DND-41 (cell line): ENCODE results near the gene TMEM114.

ENCODE experiments used
- ATAC-seq: fragments of 200-7000 bp; cut with Tn5 transposase; 3 replicates; pipeline ENCODE4 v1.9.1; 2021; ENCODE audit warnings: low read depth; ENCODE audit not compliant: insufficient read depth
- DNase-seq: peaks from one replicate; pipeline ENCODE4 v3.0.0-alpha.2; 2020
- H2AFZ ChIP-seq: 2 replicates; pipeline ENCODE4 v1.6.0; 2012; ENCODE audit warnings: low read depth, low read length
- H3K27ac ChIP-seq: 2 replicates; pipeline ENCODE4 v1.5.1; 2012; ENCODE audit warnings: low read length, inconsistent platforms
- H3K27me3 ChIP-seq: fragments of 200-600 bp; sonication (generic); 2 replicates; pipeline ENCODE4 v1.6.0; 2012; ENCODE audit warnings: low read length, mild to moderate bottlenecking, inconsistent platforms; ENCODE audit not compliant: insufficient read depth, poor library complexity
- H3K36me3 ChIP-seq: 2 replicates; pipeline ENCODE4 v1.5.1; 2012; ENCODE audit warnings: low read length, inconsistent platforms; ENCODE audit not compliant: insufficient read depth
- H3K4me1 ChIP-seq: 2 replicates; pipeline ENCODE4 v1.5.1; 2012; ENCODE audit warnings: mild to moderate bottlenecking, low read length; ENCODE audit not compliant: insufficient read depth
- H3K4me2 ChIP-seq: 2 replicates; pipeline ENCODE4 v1.6.0; 2012; ENCODE audit warnings: mild to moderate bottlenecking, moderate library complexity, low read length, inconsistent platforms; ENCODE audit not compliant: insufficient read depth
- H3K4me3 ChIP-seq, 2 experiments: fragments of 200-600 bp in 1 of 2; shearing (Covaris generic) in 1 of 2; 2 replicates each; pipeline ENCODE4 v1.5.1; 2012 to 2016; ENCODE audit warnings: inconsistent platforms in 2 of 2, low read length in 2 of 2, mild to moderate bottlenecking in 2 of 2, low read depth in 1 of 2, moderate library complexity in 1 of 2
- H3K79me2 ChIP-seq: 2 replicates; pipeline ENCODE4 v1.6.0; 2012; ENCODE audit warnings: low read length, inconsistent platforms; ENCODE audit not compliant: insufficient read depth
- H3K9ac ChIP-seq: 2 replicates; pipeline ENCODE4 v1.6.0; 2012; ENCODE audit warnings: low read depth, mild to moderate bottlenecking, inconsistent platforms, low read length, moderate library complexity
- H3K9me3 ChIP-seq: 2 replicates; pipeline ENCODE4 v1.5.1; 2012; ENCODE audit warnings: low read length, moderate library complexity, mild to moderate bottlenecking, inconsistent platforms; ENCODE audit not compliant: insufficient read depth, severe bottlenecking
- H4K20me1 ChIP-seq: 2 replicates; pipeline ENCODE4 v1.6.0; 2012; ENCODE audit warnings: low read length; ENCODE audit not compliant: insufficient read depth
- EZH2 ChIP-seq: IDR thresholded peaks from 3 replicates; pipeline ENCODE4 v1.6.1; 2012; ENCODE audit warnings: borderline replicate concordance, low read depth, mild to moderate bottlenecking, moderate library complexity, low read length, inconsistent platforms; ENCODE audit not compliant: severe bottlenecking
- TF ChIP-seq, protein P1 (sequence below): IDR thresholded peaks from 2 replicates; pipeline ENCODE4 v1.5.1; 2012; ENCODE audit warnings: borderline replicate concordance, low read length, moderate library complexity, mild to moderate bottlenecking; ENCODE audit not compliant: poor library complexity, severe bottlenecking; ENCODE audit errors: extremely low read depth

Gene TMEM114

GRCh38 chr16:8549843-8550412 lies 40.4 kb downstream of the TMEM114 start:
- TF ChIP-seq, protein P1, sequence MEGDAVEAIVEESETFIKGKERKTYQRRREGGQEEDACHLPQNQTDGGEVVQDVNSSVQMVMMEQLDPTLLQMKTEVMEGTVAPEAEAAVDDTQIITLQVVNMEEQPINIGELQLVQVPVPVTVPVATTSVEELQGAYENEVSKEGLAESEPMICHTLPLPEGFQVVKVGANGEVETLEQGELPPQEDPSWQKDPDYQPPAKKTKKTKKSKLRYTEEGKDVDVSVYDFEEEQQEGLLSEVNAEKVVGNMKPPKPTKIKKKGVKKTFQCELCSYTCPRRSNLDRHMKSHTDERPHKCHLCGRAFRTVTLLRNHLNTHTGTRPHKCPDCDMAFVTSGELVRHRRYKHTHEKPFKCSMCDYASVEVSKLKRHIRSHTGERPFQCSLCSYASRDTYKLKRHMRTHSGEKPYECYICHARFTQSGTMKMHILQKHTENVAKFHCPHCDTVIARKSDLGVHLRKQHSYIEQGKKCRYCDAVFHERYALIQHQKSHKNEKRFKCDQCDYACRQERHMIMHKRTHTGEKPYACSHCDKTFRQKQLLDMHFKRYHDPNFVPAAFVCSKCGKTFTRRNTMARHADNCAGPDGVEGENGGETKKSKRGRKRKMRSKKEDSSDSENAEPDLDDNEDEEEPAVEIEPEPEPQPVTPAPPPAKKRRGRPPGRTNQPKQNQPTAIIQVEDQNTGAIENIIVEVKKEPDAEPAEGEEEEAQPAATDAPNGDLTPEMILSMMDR = no peak
- TF ChIP-seq EZH2 = no peak
- H3K27ac ChIP-seq = no peak overlapping the region
- peaks cover 3% of the 10 kb centered on the region; the same call in 1 of the 2 replicates for H4K20me1 ChIP-seq
- H3K4me2 ChIP-seq = no peak overlapping the region
- DNase-seq (no peak), ATAC-seq (no peak)
- H3K9ac ChIP-seq = no peak overlapping the region
- H3K4me1 ChIP-seq = no peaks in the 10 kb centered on the region
- no peak overlapping the region for H3K4me3 ChIP-seq
- H3K9me3 ChIP-seq = no peaks in the 10 kb centered on the region
- H3K36me3 ChIP-seq = no peaks in the 10 kb centered on the region
- no peaks in the 10 kb centered on the region for H3K79me2 ChIP-seq
- no peak overlapping the region for H2AFZ ChIP-seq
- H3K27me3 ChIP-seq = peaks cover 11% of the 10 kb centered on the region

DNA sequence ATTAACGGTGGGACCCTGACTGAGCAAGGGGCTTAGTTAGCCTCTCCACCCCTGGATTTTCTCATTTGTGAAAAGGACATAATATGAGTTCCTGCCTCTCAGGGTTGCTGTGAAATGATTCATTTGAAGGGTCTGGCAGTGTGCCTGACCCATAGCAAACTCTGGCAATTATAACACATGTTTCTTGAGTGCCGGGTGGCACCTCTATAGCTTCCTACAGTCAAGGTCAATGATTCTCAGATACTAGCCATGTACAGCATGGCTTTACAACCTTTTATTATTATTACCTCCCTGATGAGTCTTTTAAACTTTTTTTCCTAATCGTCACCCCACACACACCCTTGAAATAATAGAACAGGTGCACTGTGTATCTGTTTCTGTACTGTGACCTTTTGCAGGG lies 42.1 kb downstream of the TMEM114 start:
- Histone ChIP-seq H2AFZ (no peak overlapping the region), H3K36me3 (no peaks in the 10 kb centered on the region), H3K79me2 (no peaks in the 10 kb centered on the region), H3K9me3 (no peaks in the 10 kb centered on the region), H3K27me3 (peaks cover 24% of the 10 kb centered on the region), H3K4me1 (no peaks in the 10 kb centered on the region), H3K4me2 (no peak overlapping the region), H4K20me1 (peaks cover 3% of the 10 kb centered on the region; the same call in 1 of the 2 replicates), H3K9ac (no peak overlapping the region), H3K4me3 (no peak overlapping the region), H3K27ac (no peak overlapping the region)
- ATAC-seq (no peak), DNase-seq (no peak)
- TF ChIP-seq EZH2 = no peak
- TF ChIP-seq, protein P1 = no peak

DNA sequence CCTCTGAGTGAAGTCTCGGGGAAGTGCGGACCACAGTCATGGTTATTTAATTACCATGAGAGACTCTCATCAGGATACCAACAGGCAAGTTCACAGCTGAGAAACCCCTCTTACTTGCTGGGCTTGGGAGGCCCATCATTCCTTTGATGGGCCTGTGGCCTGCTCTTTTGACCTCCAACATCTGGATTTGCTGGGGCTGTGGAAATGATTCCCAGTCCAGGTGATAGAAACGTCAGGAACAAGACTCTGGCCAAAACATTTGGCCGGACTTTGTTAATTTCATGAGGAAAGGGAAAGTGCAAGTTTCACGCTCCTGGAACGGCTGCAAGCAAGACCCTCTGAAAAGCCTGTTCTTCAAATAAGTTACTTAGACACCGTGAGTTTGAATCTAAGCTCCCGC lies 42.5 kb downstream of the TMEM114 start:
- Histone ChIP-seq H3K9ac (no peak overlapping the region), H3K27ac (no peak overlapping the region), H3K79me2 (no peaks in the 10 kb centered on the region), H3K9me3 (no peaks in the 10 kb centered on the region), H3K4me1 (no peaks in the 10 kb centered on the region), H3K4me2 (no peak overlapping the region), H3K36me3 (no peaks in the 10 kb centered on the region), H3K4me3 (no peak overlapping the region), H3K27me3 (peaks cover 21% of the 10 kb centered on the region), H4K20me1 (peaks cover 3% of the 10 kb centered on the region; the same call in 1 of the 2 replicates), H2AFZ (no peak overlapping the region)
- TF ChIP-seq, protein P1 = no peak
- no peak for TF ChIP-seq EZH2
- DNase-seq = no peak
- no peak for ATAC-seq
